Bronchial epithelial cell (primary cell): ENCODE measurements around the gene PPP1R14D. TPM values are rescaled to one million over a fixed set of nuclear protein-coding genes. Genes with fewer than 3 reads are reported as not detected.

Experiments used
- DNase-seq: peaks from one replicate; pipeline ENCODE4 v3.0.0-alpha.2; 2010; ENCODE audit warnings: low read depth
- FAIRE-seq: peaks from 2 replicates; lab custom pipeline; 2011; peaks lifted over from hg19 to GRCh38; lab: Jason Lieb, UNC
- H3K27me3 ChIP-seq: 2 replicates; pipeline ENCODE4 v1.5.1; 2011; ENCODE audit warnings: low read length; ENCODE audit not compliant: control insufficient read depth, insufficient read depth
- H3K36me3 ChIP-seq: 2 replicates; pipeline ENCODE4 v1.5.1; 2011; ENCODE audit warnings: low read length; ENCODE audit not compliant: control insufficient read depth, insufficient read depth
- H3K4me3 ChIP-seq: 2 replicates; pipeline ENCODE4 v1.5.1; 2011; ENCODE audit warnings: mild to moderate bottlenecking, low read depth, low read length, control low read depth
- total RNA-seq: library from RNA; depleted of rRNA; stranded (reverse); fragments of >200 nt; gene quantifications from 2 replicates; pipeline ENCODE4 v1.2.1, GENCODE V29; 2014
- TF ChIP-seq, protein P1 (sequence below): IDR thresholded peaks from 2 replicates; pipeline ENCODE4 v1.5.1; 2011; ENCODE audit warnings: mild to moderate bottlenecking, moderate library complexity, low read length, control low read depth, inconsistent platforms; ENCODE audit not compliant: insufficient read depth, severe bottlenecking

The PPP1R14D gene
- total RNA-seq, 1 donor from 2014 or later, result not detected

DNA sequence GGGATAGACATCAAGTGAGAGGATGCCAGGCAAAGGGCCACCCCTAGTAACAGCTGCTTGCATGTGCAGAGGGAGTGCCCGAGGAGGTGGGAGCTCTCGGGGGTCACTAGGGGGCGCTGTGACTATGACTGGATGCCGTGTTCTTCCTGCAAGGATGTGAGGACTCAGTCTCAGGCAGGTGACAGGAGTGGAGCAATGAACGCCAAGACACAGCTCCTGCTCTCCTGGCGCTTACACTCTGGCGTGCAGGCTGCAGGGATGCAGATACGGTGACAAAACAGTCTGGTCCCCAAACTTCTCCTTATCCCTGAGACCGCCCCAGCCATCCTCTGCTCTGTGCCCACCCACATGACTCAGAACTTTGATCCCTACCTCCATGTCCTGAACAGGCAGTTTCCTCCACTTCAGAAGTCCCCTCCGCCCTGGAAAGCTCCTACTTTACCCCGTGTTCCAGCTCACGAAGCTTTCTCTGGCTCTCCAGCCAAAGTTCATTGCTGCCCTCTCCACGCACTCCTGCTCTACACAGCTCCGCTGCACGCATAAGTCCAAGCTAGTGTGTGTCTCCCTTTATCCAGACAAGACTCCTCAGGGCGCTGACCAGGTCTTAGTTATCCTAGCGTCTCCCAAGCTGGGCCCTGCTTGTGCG lies 30.8 kb upstream of the PPP1R14D start:
- no peaks in the 10 kb centered on the region for H3K27me3 ChIP-seq
- DNase-seq, result peak; percentile 79
- TF ChIP-seq, protein P1, sequence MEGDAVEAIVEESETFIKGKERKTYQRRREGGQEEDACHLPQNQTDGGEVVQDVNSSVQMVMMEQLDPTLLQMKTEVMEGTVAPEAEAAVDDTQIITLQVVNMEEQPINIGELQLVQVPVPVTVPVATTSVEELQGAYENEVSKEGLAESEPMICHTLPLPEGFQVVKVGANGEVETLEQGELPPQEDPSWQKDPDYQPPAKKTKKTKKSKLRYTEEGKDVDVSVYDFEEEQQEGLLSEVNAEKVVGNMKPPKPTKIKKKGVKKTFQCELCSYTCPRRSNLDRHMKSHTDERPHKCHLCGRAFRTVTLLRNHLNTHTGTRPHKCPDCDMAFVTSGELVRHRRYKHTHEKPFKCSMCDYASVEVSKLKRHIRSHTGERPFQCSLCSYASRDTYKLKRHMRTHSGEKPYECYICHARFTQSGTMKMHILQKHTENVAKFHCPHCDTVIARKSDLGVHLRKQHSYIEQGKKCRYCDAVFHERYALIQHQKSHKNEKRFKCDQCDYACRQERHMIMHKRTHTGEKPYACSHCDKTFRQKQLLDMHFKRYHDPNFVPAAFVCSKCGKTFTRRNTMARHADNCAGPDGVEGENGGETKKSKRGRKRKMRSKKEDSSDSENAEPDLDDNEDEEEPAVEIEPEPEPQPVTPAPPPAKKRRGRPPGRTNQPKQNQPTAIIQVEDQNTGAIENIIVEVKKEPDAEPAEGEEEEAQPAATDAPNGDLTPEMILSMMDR, result peak; percentile 98
- peak; percentile 58 for FAIRE-seq
- H3K4me3 ChIP-seq, result no peak overlapping the region
- peaks cover 23% of the 10 kb centered on the region for H3K36me3 ChIP-seq

DNA sequence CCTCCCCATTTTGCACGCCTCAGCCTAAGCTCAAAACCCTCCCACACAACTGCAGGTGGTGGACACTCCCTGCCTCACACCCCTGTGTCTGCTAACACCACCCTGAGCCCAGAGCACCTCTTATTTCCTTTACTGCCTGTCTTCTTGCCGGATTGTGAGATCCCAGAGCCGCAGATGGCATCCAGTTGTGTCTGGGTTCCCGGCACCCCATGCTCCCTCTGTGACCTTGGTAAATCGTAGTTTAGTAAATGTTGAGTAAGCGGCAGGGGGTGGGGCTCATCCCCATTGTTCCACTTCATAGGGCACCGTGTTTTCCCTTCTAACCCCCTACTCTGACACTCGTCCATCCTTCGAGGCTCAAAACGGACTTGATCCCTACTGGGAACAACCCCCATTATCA lies 30.2 kb upstream of the PPP1R14D start:
- Histone ChIP-seq H3K27me3 (no peaks in the 10 kb centered on the region), H3K36me3 (peaks cover 27% of the 10 kb centered on the region), H3K4me3 (no peak overlapping the region)
- TF ChIP-seq, protein P1, result no peak
- DNase-seq (no peak), FAIRE-seq (no peak)

DNA sequence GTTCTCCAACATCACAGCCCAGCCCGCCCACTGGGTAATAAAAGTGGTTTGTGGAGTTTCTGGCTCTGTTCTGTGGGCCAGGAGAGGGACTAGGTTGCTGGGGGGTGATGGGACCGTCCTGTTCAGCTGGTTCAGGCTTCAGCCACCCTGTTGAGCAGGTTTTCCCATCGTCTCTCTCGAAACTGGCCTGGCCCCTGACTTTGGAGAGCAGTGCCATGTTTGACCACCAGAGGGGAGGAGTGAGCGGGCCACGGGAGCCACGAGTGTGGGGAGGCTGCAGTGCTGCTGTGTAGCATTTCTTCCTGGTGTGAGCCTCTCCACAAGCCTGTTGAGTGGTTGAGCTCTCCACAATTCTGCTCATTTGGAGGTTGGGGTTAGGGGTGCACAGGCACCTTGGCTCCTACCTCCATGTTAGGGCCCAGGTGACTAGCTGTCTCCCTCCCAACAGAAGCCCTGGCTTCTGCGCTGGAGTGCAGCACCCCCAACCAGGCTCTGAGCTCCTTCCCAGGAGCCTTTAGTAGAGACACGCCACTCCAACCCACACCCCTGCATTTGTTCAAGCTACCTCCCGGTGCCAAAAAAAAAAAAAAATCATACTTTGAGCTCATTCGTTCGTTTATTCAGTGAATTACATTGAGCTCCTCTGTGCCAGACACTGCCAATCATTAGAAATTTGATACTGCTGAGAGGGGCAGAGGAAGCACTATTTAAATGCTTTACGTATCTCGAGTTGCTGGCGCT lies 29.3 kb upstream of the PPP1R14D start:
- H3K27me3 ChIP-seq, result no peaks in the 10 kb centered on the region
- peaks cover 35% of the 10 kb centered on the region for H3K36me3 ChIP-seq
- FAIRE-seq, result peak; percentile 36
- no peak overlapping the region for H3K4me3 ChIP-seq
- DNase-seq, result peak; percentile 70
- TF ChIP-seq, protein P1, result peak; percentile 99

DNA sequence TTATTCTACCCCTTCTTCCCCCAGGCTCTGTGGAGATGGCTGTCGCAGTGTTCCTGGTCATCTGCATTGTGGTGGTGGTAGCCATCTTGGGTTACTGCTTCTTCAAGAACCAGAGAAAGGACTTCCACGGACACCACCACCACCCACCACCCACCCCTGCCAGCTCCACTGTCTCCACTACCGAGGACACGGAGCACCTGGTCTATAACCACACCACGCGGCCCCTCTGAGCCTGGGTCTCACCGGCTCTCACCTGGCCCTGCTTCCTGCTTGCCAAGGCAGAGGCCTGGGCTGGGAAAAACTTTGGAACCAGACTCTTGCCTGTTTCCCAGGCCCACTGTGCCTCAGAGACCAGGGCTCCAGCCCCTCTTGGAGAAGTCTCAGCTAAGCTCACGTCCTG lies 28.2 kb upstream of the PPP1R14D start:
- TF ChIP-seq, protein P1, result no peak
- H3K4me3 ChIP-seq, result no peak overlapping the region
- H3K27me3 ChIP-seq, result no peaks in the 10 kb centered on the region
- peaks cover 41% of the 10 kb centered on the region for H3K36me3 ChIP-seq
- no peak for DNase-seq
- FAIRE-seq, result no peak

DNA sequence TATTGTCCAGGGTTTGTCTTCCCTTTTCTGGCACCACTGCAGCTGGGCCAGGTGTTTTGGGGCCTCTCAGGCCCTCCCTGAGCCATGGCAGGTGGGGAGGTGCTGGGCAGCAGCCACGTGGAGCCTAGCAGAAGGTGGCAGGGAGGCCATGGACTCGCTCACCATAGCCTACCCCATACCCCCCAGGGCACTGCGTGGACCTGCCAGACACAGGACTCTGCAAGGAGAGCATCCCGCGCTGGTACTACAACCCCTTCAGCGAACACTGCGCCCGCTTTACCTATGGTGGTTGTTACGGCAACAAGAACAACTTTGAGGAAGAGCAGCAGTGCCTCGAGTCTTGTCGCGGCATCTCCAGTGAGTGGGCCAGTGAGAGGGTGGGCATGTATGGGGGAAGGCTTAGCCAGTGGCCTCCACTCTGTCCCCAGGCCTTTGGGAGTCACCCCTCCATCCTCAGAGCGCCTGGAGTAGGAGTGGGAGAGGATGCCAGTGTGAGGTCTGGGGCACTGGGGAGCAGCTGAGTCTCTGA lies 27.3 kb upstream of the PPP1R14D start:
- TF ChIP-seq, protein P1, result no peak
- Histone ChIP-seq H3K4me3 (no peak overlapping the region), H3K36me3 (peaks cover 44% of the 10 kb centered on the region), H3K27me3 (no peaks in the 10 kb centered on the region)
- FAIRE-seq, result no peak
- DNase-seq, result no peak
